HG03280 (cell line): ENCODE data around the gene MIDN.

Source experiments
- ATAC-seq: cut with Tn5 transposase; IDR thresholded peaks from one replicate; pipeline ENCODE4 v1.9.1; 2021; ENCODE audit warnings: mild to moderate bottlenecking, moderate library complexity; ENCODE audit not compliant: unreplicated experiment

The MIDN gene

GRCh38 chr19:1257475-1258162 lies 9.2 kb downstream of the MIDN start:
- ATAC-seq: no peak

GRCh38 chr19:1258163-1258492 lies 9.7 kb downstream of the MIDN start:
- ATAC-seq: no peak

GRCh38 chr19:1258707-1259205 lies 10.4 kb downstream of the MIDN start:
- no peak for ATAC-seq

- peak; percentile 34 for ATAC-seq
Measured at GRCh38 chr19:1259206-1259875, 11.0 kb downstream of the MIDN start.

- ATAC-seq: no peak
Measured at GRCh38 chr19:1259876-1260748, 11.7 kb downstream of the MIDN start.

- peak; percentile 66 for ATAC-seq
Measured at GRCh38 chr19:1260749-1261537, 12.6 kb downstream of the MIDN start.

- no peak for ATAC-seq
Measured at GRCh38 chr19:1261538-1261797, 13.1 kb downstream of the MIDN start.

- no peak for ATAC-seq
Measured at GRCh38 chr19:1261798-1262622, 13.6 kb downstream of the MIDN start.

GRCh38 chr19:1262623-1263123 lies 14.3 kb downstream of the MIDN start:
- no peak for ATAC-seq

GRCh38 chr19:1263188-1263587 lies 14.8 kb downstream of the MIDN start:
- no peak for ATAC-seq

- ATAC-seq: no peak
Measured at GRCh38 chr19:1264801-1265614, 16.6 kb downstream of the MIDN start.

GRCh38 chr19:1265615-1266128 lies 17.3 kb downstream of the MIDN start:
- no peak for ATAC-seq

- ATAC-seq: peak; percentile 31
Measured at GRCh38 chr19:1266129-1266915, 17.9 kb downstream of the MIDN start.

- peak; percentile 25 for ATAC-seq
Measured at GRCh38 chr19:1266916-1267476, 18.6 kb downstream of the MIDN start.

- no peak for ATAC-seq
Measured at GRCh38 chr19:1267477-1268225, 19.3 kb downstream of the MIDN start.

GRCh38 chr19:1268226-1269064 lies 20.1 kb downstream of the MIDN start:
- ATAC-seq: no peak
